ENCODE measurements around the gene MEIOC. TPM values are rescaled to one million over a fixed set of nuclear protein-coding genes. Genes with fewer than 3 reads are reported as not detected.
"Not testable (repeated sequence)": the region's sequence is repeated elsewhere in the genome, so short reads cannot be mapped to it uniquely, and the experiment has no call there.

Gene MEIOC
- total and polyA plus RNA-seq, 2 of the 4 experiments (the other 2 are of a cell fraction): 0.27 to 0.36 TPM

GRCh38 chr17:44690746-44691306, 34.6 kb downstream of the MEIOC start:
- H3K18ac ChIP-seq (ENCODE audit: low read depth, low read length); H3K4me2 ChIP-seq (ENCODE audit: low read depth, low read length); dilution Hi-C loops (cut with HindIII; ENCODE audit: low sequenced_read_pairs, unreplicated experiment); H3K36me3 ChIP-seq (ENCODE audit: control insufficient read depth, insufficient read depth, low read length); H2AFZ ChIP-seq (replicated peaks; ENCODE audit: low read length, poor library complexity); H3K14ac ChIP-seq (replicated peaks; ENCODE audit: low read depth, low read length); H3K27me3 ChIP-seq (ENCODE audit: control insufficient read depth, insufficient read depth, low read length); H3K9me3 ChIP-seq (ENCODE audit: control insufficient read depth, insufficient read depth, low read length); H3K4ac ChIP-seq (ENCODE audit: low read depth, low read length); H2AK9ac ChIP-seq (replicated peaks; ENCODE audit: low read depth, low read length, poor library complexity); H3K4me1 ChIP-seq (ENCODE audit: control insufficient read depth, insufficient read depth, low read length); H3K27ac ChIP-seq (ENCODE audit: insufficient read depth, low read length); H2BK120ac ChIP-seq (ENCODE audit: low read depth, low read length); H3K56ac ChIP-seq (ENCODE audit: extremely low read depth, insufficient read depth, low read length); H2AK5ac ChIP-seq (ENCODE audit: low read depth, low read length); H4K91ac ChIP-seq (ENCODE audit: insufficient read depth, low read depth, low read length); ATAC-seq (ENCODE audit: low read depth); H4K20me1 ChIP-seq (ENCODE audit: insufficient read depth, low read length); POLR2A ChIA-PET (ENCODE audit: unreplicated experiment); H3K23ac ChIP-seq (ENCODE audit: low read depth, low read length); H3K9me1 ChIP-seq (ENCODE audit: insufficient read depth, low read length); BruUV-seq (replicated peaks); in situ Hi-C loops (cut with MboI; ENCODE audit: low sequenced_read_pairs); H4K5ac ChIP-seq (ENCODE audit: low read depth, low read length); H2BK15ac ChIP-seq (ENCODE audit: low read depth, low read length); H2BK20ac ChIP-seq (ENCODE audit: low read depth, low read length); H2BK5ac ChIP-seq (ENCODE audit: low read depth, low read length, poor library complexity, severe bottlenecking); H3K4me3 ChIP-seq (ENCODE audit: insufficient read depth, low read depth, low read length); intact Hi-C loops (cut with micrococcal nuclease); H3K9ac ChIP-seq (ENCODE audit: low read depth, low read length): not testable (repeated sequence)
- H3K79me1 ChIP-seq (ENCODE audit: low read depth in 1 of 2, low read length in 2 of 2): peaks cover 11 to 37% of the 10 kb centered on the region in 2 experiments; a peak in 3 of 4 replicates
- CTCF ChIA-PET: interaction anchor here (0.8 kb wide), 1 partner anchor 187 kb away, joined by 4 read pairs; no protein-coding TSS in a partner anchor
- DNase-seq: peak; percentile 18
- WGBS, 2 experiments (ENCODE audit: extremely low coverage in 2 of 2, insufficient read length in 1 of 2): 61% methylated on average over 3 of the region's 21 CpGs; no CpG with 5 or more reads in 1 of the 2 experiments
- H4K8ac ChIP-seq (ENCODE audit: low read depth in 2 of 2, low read length in 2 of 2): peak overlapping the region in 1 of 2 experiments; percentile 88; a peak in 2 of 4 replicates

Measured in IMR-90 (cell line).